ENCODE measurements around the gene CXorf38. TPM values are rescaled to one million over a fixed set of nuclear protein-coding genes. Genes with fewer than 3 reads are reported as not detected.

Gene CXorf38, protein sequence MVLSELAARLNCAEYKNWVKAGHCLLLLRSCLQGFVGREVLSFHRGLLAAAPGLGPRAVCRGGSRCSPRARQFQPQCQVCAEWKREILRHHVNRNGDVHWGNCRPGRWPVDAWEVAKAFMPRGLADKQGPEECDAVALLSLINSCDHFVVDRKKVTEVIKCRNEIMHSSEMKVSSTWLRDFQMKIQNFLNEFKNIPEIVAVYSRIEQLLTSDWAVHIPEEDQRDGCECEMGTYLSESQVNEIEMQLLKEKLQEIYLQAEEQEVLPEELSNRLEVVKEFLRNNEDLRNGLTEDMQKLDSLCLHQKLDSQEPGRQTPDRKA
- total RNA-seq: 12.6 and 15.8 TPM in 2 replicates

DNA sequence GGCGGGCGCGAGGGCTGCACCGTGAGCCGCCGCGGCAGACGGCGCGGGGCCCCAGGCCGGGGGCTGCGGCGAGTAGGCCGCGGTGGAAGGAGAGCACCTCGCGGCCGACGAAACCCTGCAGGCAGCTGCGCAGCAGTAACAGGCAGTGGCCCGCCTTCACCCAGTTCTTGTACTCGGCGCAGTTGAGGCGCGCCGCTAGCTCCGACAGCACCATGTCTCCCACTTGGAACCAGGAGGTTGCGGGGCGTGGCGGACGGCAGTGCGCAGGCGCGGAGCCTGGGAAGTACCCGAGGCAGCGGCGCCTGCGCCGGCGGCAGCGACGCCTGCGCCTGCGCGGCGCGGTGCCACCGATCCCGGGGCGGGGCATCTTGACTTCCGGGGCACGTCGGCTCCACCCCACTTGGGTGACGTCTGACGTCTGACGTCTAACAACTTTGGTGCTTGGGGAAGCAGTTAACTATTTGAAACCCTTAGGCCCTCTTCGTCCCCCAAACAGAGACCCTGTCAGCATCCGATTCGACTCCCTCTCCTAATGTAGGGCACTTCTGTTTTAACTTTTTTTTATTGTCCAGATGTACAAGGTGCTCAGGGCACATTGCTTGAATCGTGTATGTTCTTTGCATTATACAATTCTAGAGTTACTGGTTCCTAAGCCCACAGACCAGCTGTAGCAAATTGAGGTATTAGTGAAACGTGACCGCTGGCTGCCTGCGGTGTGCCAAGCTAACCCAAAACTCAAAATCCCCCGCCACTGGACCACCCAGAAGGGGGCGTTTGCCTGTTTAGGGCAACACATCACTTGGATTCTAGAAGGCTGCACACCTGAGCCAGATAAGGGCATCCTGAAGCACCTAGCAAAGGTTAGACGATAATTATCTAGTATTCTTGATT is at the start of gene CXorf38:
CXorf38 (minus strand) TSS at position 255 of the 891 bp plus-strand sequence; CDS start at position 214, 41 bp downstream.

DNA sequence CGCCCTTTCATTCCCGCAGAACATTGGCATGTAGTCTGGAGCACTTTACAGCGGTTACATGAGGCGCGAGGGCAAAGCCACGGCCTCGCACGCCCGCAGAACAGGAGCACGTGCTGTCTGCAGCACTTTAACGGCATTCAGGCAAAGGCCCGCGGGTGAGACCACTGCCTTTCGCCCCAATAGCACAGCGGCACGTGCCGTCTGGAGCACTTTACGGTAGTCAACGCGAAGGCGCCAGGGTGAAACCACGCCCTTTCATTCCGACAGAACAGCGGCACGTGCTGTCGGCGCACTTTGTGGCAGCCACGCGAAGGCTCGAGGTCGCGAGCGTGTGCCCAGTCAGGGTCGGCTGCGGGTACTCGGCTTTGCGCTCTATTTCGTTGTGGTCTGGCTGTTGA is 24.2 kb downstream of the CXorf38 start, which contains the start of gene MPC1L:
MPC1L (plus strand) TSS at position 290 of the 398 bp plus-strand sequence. CDS start 138 bp downstream, outside the sequence.

DNA sequence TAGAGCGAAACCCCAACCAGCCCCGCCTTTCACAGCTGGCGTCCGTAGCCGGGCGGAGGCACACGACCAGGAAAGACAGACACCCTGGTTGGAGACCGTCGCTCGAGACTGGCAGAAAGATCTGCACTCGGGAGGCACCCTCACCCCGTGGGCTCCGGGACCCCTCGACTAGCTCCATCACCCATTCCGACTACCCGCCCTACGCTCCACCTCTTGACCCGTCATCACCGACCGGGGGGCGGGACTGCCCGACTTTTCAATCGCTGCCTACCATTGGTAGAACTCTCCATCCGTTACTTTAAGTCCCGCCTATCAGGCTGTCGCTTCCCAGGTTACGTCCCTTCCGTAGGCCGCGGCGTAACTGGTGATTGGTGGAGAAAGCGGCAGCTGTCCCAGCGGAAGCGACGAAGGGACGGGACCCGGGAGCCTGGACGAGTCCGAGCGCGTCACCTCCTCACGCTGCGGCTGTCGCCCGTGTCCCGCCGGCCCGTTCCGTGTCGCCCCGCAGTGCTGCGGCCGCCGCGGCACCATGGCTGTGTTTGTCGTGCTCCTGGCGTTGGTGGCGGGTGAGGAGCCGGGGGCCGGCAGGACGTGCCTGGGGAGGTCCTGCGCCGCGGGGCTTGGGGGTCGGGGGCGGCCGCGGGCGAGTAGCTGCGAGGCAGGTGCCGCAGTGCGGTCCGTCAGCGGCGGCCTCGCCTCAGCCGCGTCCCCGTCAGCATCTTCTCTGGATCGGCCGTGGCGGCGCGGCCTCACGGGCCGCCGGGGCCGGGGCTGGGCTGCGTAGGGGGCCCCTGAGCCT is 66.6 kb downstream of the CXorf38 start, which contains the start of gene ATP6AP2:
ATP6AP2 (plus strand) TSS at position 434 of the 799 bp plus-strand sequence; CDS start at position 530, 96 bp downstream.

Other genes with a start within 250 kb of the CXorf38 start
- gene ATP6AP2, start 66.6 kb downstream of the CXorf38 start, total RNA-seq: 144 and 164 TPM in 2 replicates
- gene MPC1L, start 24.1 kb downstream of the CXorf38 start, total RNA-seq: not detected in 2 replicates
- gene MED14, start 88.0 kb upstream of the CXorf38 start, total RNA-seq: 41.5 and 43.5 TPM in 2 replicates

All from articular chondrocyte of knee joint (primary cell).